ENCODE measurements around the gene FBXO31.

DNA sequence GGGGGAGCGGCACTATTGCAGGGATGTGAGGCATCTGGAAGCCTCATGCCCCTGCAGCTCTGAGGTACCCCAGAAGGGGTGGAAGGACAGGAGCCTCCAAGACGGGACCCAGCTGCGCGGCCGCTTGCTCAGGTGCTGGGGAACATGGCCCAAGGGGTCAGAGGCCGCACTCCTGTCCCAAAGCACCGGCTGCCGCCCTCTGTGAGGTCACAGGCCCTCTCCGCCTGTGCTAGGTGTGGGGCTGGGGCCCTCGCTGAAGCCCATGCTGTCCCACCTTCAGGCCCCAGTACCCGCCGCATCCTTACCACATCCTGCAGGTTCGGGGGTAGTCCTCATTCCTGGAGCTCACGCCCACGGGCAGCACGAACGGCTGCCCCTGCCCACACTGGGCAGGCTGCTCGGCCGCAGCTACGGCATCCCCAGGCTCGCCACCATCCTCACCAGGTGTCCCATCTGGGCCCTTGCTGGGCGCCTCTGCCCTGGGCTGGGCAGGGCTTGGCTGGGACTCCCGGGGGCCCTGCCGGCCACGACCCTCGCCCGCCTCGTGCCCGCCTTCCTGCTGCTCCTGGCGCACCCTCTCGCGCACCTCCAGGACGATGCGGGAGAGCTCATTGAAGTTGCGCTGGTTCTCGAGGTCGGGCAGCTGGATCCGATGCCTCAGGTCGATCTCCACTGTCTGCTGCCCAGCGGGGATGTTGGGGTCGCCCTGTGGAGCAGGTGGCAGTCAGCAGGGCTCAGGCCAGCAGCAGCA, 49.8 kb downstream of the FBXO31 start:
- TF ChIP-seq CTCF (IDR thresholded peaks at IDR 0.05): no peak
- TF ChIP-seq EZH2 (IDR thresholded peaks at IDR 0.05): no peak
- TF ChIP-seq EZH2phosphoT487 (IDR thresholded peaks at IDR 0.05): no peak

Measured in neural progenitor cell (in vitro differentiated cells).